Dendritic cell treated with granulocyte-macrophage colony-stimulating factor and Interleukin-4, amounts not matched to agents 40 ng/mL and 50 ng/mL, for 4 days (primary cell): ENCODE results near the gene NIPBL.

Experiments used
- H3K27ac Mint-ChIP-seq: one replicate; pipeline ENCODE4 v1.8.0; 2022; ENCODE audit warnings: mild to moderate bottlenecking, mixed read lengths
- H3K27me3 Mint-ChIP-seq: one replicate; pipeline ENCODE4 v1.8.0; 2022; ENCODE audit warnings: mild to moderate bottlenecking, mixed read lengths
- H3K36me3 Mint-ChIP-seq: one replicate; pipeline ENCODE4 v1.8.0; 2022; ENCODE audit warnings: low read depth, mixed read lengths
- H3K4me1 Mint-ChIP-seq: one replicate; pipeline ENCODE4 v1.8.0; 2022; ENCODE audit warnings: low read depth, mixed read lengths
- H3K4me3 Mint-ChIP-seq: one replicate; pipeline ENCODE4 v1.8.0; 2022; ENCODE audit warnings: mild to moderate bottlenecking, moderate library complexity, mixed read lengths
- H3K9me3 Mint-ChIP-seq: one replicate; pipeline ENCODE4 v1.8.0; 2022; ENCODE audit warnings: mixed read lengths
- intact Hi-C: fragments of 100-400 bp; cut with micrococcal nuclease; formaldehyde crosslinking; loops from one replicate; pipeline ENCODE4 v1.15.0; 2022

Gene NIPBL

GRCh38 chr5:36874465-36874864, 2.1 kb upstream of the NIPBL start:
- peaks cover 31% of the 10 kb centered on the region for H3K36me3 Mint-ChIP-seq
- intact Hi-C loops: loop anchor here (2.0 kb wide), 1 partner anchor 72 kb away; no protein-coding TSS in a partner anchor
- peak overlapping the region; percentile 6 for H3K4me3 Mint-ChIP-seq
- peaks cover 34% of the 10 kb centered on the region for H3K4me1 Mint-ChIP-seq
- no peak overlapping the region for H3K27ac Mint-ChIP-seq
- H3K9me3 Mint-ChIP-seq: no peaks in the 10 kb centered on the region
- H3K27me3 Mint-ChIP-seq: no peaks in the 10 kb centered on the region

- H3K4me3 Mint-ChIP-seq: peak overlapping the region; percentile 94
- H3K36me3 Mint-ChIP-seq: peaks cover 31% of the 10 kb centered on the region
- no peaks in the 10 kb centered on the region for H3K27me3 Mint-ChIP-seq
- H3K9me3 Mint-ChIP-seq: no peaks in the 10 kb centered on the region
- intact Hi-C loops: loop anchor here (2.0 to 5.0 kb wide), 3 partner anchors 72 to 723 kb away; partner anchors contain the start of genes LMBRD2, NADK2 and SKP2
- H3K4me1 Mint-ChIP-seq: peaks cover 33% of the 10 kb centered on the region
- peak overlapping the region; percentile 97 for H3K27ac Mint-ChIP-seq
These were observed 1.3 kb upstream of the NIPBL start for GRCh38 chr5:36875051-36875789.

GRCh38 chr5:36875790-36876298, 725 bp upstream of the NIPBL start:
- Mint-ChIP-seq H3K27me3 (no peaks in the 10 kb centered on the region), H3K9me3 (no peaks in the 10 kb centered on the region), H3K27ac (peak overlapping the region; percentile 97), H3K4me1 (peaks cover 30% of the 10 kb centered on the region), H3K4me3 (peak overlapping the region; percentile 94), H3K36me3 (peaks cover 31% of the 10 kb centered on the region)
- intact Hi-C loops: loop anchor here (2.0 to 5.0 kb wide), 4 partner anchors 71 to 724 kb away; partner anchors contain the start of genes LMBRD2, NADK2 and SKP2

GRCh38 chr5:36876965-36877666, 547 bp downstream of the NIPBL start:
- Mint-ChIP-seq H3K27me3 (no peaks in the 10 kb centered on the region), H3K4me1 (peaks cover 33% of the 10 kb centered on the region), H3K36me3 (peaks cover 31% of the 10 kb centered on the region), H3K4me3 (peak overlapping the region; percentile 94), H3K9me3 (no peaks in the 10 kb centered on the region), H3K27ac (peak overlapping the region; percentile 97)
- intact Hi-C loops: loop anchor here (2.0 to 5.0 kb wide), 3 partner anchors 152 to 725 kb away; partner anchors contain the start of genes LMBRD2, NADK2 and SKP2

- Mint-ChIP-seq H3K36me3 (peaks cover 31% of the 10 kb centered on the region), H3K27ac (peak overlapping the region; percentile 97), H3K9me3 (no peaks in the 10 kb centered on the region), H3K4me1 (peaks cover 36% of the 10 kb centered on the region), H3K27me3 (no peaks in the 10 kb centered on the region), H3K4me3 (peak overlapping the region; percentile 94)
- intact Hi-C loops: loop anchor here (2.0 to 5.0 kb wide), 3 partner anchors 153 to 726 kb away; partner anchors contain the start of genes LMBRD2, NADK2 and SKP2
These were observed 1.3 kb downstream of the NIPBL start for GRCh38 chr5:36877667-36878391.

- intact Hi-C loops: loop anchor here (5.0 kb wide), 2 partner anchors 636 to 726 kb away; partner anchors contain the start of genes LMBRD2, NADK2 and SKP2
- peak overlapping the region; percentile 94 for H3K4me3 Mint-ChIP-seq
- H3K27me3 Mint-ChIP-seq: no peaks in the 10 kb centered on the region
- H3K27ac Mint-ChIP-seq: peak overlapping the region; percentile 97
- H3K36me3 Mint-ChIP-seq: peaks cover 31% of the 10 kb centered on the region
- H3K4me1 Mint-ChIP-seq: peaks cover 36% of the 10 kb centered on the region
- no peaks in the 10 kb centered on the region for H3K9me3 Mint-ChIP-seq
These were observed 2.0 kb downstream of the NIPBL start for GRCh38 chr5:36878392-36879082.

GRCh38 chr5:36879274-36880033, 2.9 kb downstream of the NIPBL start:
- Mint-ChIP-seq H3K27ac (peak overlapping the region; percentile 97), H3K4me1 (peaks cover 44% of the 10 kb centered on the region), H3K4me3 (peak overlapping the region; percentile 94), H3K36me3 (peaks cover 31% of the 10 kb centered on the region), H3K9me3 (no peaks in the 10 kb centered on the region), H3K27me3 (no peaks in the 10 kb centered on the region)
- intact Hi-C loops: loop anchor here (5.0 kb wide), 2 partner anchors 637 to 727 kb away; partner anchors contain the start of genes LMBRD2, NADK2 and SKP2

- peaks cover 31% of the 10 kb centered on the region for H3K36me3 Mint-ChIP-seq
- no peak overlapping the region for H3K4me3 Mint-ChIP-seq
- peaks cover 44% of the 10 kb centered on the region for H3K4me1 Mint-ChIP-seq
- H3K27me3 Mint-ChIP-seq: no peaks in the 10 kb centered on the region
- no peak overlapping the region for H3K27ac Mint-ChIP-seq
- intact Hi-C loops: no loop called here
- H3K9me3 Mint-ChIP-seq: no peaks in the 10 kb centered on the region
These were observed 4.2 kb downstream of the NIPBL start for GRCh38 chr5:36880761-36881160.

- intact Hi-C loops: no loop called here
- Mint-ChIP-seq H3K9me3 (no peaks in the 10 kb centered on the region), H3K4me1 (peaks cover 49% of the 10 kb centered on the region), H3K4me3 (no peak overlapping the region), H3K36me3 (peaks cover 30% of the 10 kb centered on the region), H3K27ac (no peak overlapping the region), H3K27me3 (no peaks in the 10 kb centered on the region)
These were observed 4.7 kb downstream of the NIPBL start for GRCh38 chr5:36881304-36881703.

- H3K9me3 Mint-ChIP-seq: no peaks in the 10 kb centered on the region
- intact Hi-C loops: no loop called here
- no peaks in the 10 kb centered on the region for H3K27me3 Mint-ChIP-seq
- peak overlapping the region; percentile 32 for H3K27ac Mint-ChIP-seq
- peaks cover 53% of the 10 kb centered on the region for H3K4me1 Mint-ChIP-seq
- H3K4me3 Mint-ChIP-seq: no peak overlapping the region
- peaks cover 25% of the 10 kb centered on the region for H3K36me3 Mint-ChIP-seq
These were observed 5.2 kb downstream of the NIPBL start for GRCh38 chr5:36881807-36882206.

- Mint-ChIP-seq H3K4me1 (peaks cover 56% of the 10 kb centered on the region), H3K27ac (peak overlapping the region; percentile 32), H3K4me3 (no peak overlapping the region), H3K36me3 (peaks cover 21% of the 10 kb centered on the region), H3K9me3 (no peaks in the 10 kb centered on the region), H3K27me3 (no peaks in the 10 kb centered on the region)
- intact Hi-C loops: no loop called here
These were observed 5.7 kb downstream of the NIPBL start for GRCh38 chr5:36882250-36882649.

- H3K27ac Mint-ChIP-seq: no peak overlapping the region
- peaks cover 55% of the 10 kb centered on the region for H3K4me1 Mint-ChIP-seq
- no peaks in the 10 kb centered on the region for H3K9me3 Mint-ChIP-seq
- H3K36me3 Mint-ChIP-seq: peaks cover 13% of the 10 kb centered on the region
- intact Hi-C loops: no loop called here
- H3K4me3 Mint-ChIP-seq: no peak overlapping the region
- no peaks in the 10 kb centered on the region for H3K27me3 Mint-ChIP-seq
These were observed 7.4 kb downstream of the NIPBL start for GRCh38 chr5:36883894-36884462.
